HG03025 (cell line): ENCODE data around the gene OTOGL.
"Not testable (repeated sequence)": the region's sequence is repeated elsewhere in the genome, so short reads cannot be mapped to it uniquely, and the experiment has no call there.

Experiments
- ATAC-seq: cut with Tn5 transposase; IDR thresholded peaks from one replicate; pipeline ENCODE4 v1.9.1; 2021; ENCODE audit warnings: mild to moderate bottlenecking, moderate library complexity; ENCODE audit not compliant: unreplicated experiment, low FRiP score

OTOGL gene

DNA sequence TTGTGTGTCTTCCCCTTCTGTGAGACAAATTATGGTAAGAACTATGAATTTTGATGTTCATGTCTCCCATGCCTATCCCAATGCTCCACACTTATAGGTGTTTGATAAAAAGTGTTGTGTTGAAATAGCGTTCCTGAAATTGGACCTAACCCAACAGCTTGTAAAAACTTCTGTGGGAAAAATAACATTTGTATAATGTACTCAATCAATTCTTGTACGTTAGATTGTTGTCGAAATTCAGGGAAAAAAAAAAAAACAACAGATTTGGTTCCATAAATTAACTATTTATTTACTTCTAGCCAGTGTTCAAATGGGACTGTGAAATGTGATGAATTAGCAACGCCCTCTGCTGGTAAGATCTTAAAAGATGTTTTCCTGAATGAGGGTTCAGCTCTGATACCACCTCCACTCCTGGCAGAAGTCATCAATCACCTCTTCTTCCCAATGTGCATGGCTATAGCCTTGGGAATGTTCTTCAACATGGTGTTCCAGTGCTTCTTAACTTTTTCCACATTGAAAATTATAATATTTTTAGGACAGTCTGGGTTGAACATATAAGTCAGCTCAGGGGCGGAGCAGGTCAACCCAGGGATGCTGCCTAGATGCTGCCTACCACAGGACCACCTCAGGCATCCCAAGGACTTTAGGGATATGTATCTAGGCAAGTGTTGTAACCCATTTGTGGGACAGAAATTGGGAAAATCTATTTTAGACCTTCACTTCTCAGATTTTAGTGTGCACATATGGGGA lies 170.6 kb downstream of the OTOGL start:
- peak; percentile 50 for ATAC-seq

DNA sequence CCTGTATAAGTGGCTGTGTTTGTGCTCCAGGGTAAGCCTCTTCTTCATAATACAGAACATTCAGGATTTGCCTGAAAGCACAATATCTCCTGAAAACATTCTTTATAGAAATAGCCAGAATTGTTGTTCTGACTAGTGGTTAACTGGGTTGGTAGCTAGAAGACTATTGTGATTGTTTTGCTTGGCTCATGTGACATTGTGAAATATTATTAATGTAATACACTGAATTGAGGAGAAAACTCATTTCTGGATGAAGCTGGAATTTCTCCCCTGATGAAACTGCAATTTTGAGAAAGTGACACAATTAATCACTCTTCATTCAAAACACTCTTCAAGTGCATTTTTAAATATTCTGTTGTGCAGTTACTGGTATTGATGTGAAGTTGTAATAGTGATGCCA lies 172.4 kb downstream of the OTOGL start:
- ATAC-seq = no peak

DNA sequence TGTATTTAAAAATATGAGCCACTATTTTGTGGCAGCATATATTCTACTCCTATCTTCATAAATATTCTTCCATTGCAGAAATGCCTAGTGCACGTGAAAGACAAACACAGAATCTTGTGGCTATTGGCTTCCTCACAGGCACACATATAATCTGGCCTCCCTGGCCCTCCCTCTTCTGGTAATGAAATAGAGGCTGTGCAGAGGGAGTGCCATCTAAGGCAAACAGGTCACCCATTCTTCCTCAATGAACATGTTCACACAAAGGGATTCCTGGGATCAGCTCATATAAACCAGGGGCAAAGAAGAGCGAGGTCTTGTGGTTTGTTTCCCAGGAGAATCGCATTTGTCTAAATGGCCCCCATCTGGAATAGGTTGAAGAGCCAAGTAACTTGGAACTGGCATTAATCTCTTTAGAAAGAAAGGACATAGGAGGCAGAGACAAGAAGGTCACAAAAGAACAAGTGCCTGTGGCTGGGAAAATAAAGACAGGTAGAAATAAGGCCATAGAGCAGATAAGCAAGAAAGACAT lies 173.1 kb downstream of the OTOGL start:
- no peak for ATAC-seq

DNA sequence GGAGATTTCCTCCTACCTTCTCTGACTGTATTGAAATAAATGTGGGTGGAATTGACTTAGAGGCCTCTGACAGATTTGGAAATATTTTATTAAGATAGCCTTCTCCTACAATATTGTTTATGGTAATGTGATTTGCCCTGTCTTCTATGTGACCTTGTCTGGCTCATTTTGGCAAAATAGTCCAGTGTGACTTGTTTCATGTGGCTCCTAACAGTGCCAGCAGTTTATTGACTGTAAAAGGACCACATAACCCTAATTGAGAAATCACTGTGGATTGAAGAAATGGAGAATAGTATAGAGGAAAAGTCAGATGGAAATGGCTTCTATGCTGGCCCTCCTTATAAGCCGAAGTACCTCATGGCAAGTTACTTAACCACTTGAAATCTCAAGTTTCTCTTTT lies 173.8 kb downstream of the OTOGL start:
- no peak for ATAC-seq

DNA sequence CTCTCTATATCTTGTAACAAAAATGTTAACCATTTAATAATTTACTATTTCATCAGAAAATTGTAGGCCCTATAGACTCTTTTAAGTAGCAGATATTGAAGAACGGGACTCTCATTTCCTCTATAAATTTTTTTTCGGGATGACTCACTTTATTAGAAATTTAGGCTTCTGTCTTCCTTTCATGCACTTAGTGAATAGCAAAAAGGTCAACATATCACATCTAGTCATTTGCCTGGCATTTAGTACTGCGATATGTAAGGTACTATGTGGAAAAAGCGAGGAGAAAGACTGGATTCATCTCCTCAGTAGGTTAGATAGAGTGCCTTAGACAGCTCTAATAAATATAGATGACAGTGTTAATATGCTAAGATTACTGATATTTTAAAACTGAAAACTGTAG lies 178.4 kb downstream of the OTOGL start:
- no peak for ATAC-seq

DNA sequence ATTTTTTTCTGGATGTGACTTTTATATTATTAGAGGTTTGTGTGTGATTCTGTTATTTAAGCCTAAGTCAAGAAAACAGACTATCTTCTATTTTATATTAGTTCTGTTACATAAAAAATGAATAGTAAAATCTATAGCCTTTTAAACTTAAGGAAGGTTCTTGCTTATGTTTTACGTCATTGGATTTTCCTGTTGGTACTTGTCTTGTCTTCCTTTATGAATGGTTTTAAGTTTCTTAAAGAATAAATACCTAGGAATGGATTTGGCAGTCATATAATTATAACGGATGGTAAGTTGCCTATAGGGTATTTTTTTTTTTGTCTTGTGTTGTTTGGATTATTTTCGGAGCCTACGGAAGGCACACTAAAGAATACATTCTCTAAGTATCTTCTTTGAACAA lies 182.9 kb downstream of the OTOGL start:
- no peak for ATAC-seq

DNA sequence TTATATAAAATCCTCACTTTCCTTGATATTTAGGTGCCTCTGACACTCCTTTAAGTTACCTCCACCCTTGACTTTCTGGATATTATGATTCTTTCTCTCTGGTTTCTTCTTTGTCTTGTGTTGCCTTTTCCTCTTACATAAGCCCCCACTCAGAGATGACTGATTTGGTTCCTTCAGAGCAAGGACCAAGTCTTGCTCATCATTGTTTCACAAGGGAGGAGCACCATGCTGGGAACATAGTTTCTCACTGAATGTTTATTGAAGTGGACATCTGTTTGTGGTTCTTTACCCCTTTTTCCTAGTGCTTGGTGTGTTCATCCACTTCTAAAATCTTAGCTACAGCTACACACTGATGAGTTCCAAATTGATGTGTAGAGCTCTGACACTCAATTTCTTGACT lies 183.4 kb downstream of the OTOGL start:
- ATAC-seq = no peak

DNA sequence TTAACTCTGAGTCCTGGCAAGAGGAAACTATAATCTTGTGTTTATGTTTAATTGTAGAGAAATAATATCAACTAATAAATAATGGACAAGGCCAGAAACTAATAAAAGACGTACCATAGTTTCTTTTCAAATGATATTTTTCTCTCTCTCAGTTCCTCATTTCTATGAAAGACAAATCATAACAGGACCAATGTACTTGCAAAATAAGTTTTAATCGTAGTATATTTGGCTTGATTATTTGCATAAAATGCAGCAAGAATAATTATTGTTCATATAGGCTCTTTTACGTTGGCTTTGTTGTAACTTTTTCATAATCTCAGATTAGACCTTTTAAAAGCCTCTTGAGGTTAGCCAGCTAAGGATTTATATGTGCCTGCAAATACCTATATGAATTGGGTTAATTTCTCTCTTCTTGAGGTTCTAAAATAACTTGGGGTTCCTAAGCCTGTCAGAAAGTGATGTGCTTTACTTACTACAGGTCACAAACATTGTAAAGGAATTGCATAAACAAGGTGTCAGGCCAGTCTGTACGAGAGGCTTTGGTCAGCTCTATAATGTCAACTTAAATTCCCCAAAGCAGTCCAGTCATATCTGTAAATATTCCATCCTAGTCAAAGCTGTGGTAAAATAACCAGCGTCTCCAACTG lies 191.9 kb downstream of the OTOGL start:
- ATAC-seq = peak; percentile 22

DNA sequence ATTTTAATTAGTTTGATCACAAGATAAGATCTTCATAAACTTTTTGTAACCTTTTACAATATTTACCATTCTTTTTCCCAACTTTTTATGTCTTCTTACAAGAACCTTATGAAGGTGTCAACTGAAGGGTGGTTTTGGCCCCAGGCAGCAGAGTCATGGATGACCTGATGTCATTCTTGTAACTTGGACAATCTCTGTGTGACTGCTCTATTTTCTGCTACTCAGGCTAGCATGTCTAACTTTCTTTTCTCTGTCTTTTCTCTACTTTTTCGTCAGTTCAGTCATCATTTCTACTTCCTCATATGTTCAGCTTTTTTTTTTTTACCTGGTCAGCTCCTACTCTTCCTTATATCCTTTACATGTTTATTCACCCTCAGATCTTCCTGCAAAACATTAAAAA lies 194.0 kb downstream of the OTOGL start:
- peak; percentile 63 for ATAC-seq

DNA sequence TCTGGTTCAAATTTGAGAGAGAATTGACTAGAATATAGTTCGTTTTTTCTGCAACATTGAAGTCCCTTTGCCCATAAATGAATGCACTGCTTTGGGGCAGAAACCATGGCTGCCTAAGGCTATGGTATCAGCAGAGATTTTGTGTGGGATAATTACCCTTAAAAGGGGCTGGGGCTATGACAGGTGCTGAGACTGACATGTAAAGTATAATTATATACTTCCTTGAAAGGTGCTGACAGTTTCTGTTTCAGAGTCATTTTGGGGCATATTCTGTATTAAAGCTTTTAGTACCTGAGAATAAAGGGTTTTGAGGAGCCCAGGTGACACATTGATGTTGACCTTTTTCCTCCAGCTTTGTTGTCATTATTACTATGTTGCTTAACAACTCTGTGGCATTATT lies 194.4 kb downstream of the OTOGL start:
- ATAC-seq = peak; percentile 94

DNA sequence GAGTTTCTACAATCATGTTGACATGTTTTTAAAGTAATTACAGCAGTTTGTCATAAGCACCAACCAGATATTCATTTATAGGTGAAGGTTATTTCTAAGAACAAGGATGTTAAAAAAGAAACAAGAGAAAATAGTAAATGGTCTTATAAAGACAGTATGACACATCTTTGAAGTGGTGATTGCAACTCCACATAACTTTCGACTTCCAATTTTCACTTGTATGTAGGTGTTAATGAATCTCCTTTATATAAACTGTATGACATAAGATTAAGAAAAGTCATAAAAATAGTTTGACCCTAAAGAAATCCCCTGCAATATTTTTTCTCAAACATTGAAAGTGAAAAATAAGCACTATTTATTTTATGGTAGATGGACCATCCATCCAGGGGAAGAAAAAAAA lies 199.9 kb downstream of the OTOGL start:
- peak; percentile 41 for ATAC-seq

DNA sequence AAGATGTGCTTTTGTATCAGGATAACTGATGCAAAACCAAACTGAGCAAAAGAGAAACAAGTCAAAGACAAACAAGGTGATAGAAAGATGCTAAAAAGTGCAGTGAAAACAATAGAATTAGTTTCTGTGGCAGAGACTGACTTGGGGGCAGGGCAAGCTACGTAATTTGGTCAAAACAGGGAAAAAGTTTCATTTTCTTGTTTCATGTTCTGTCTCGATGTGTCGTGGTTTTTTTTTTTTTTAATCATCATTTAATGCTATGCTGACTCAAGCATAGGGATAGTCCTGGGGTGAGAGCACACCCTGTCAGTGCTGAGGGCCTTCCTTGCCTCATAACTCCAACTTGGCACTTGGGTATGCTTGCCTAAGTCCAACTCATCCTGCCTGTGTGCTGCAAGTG lies 200.6 kb downstream of the OTOGL start:
- peak; percentile 76 for ATAC-seq

DNA sequence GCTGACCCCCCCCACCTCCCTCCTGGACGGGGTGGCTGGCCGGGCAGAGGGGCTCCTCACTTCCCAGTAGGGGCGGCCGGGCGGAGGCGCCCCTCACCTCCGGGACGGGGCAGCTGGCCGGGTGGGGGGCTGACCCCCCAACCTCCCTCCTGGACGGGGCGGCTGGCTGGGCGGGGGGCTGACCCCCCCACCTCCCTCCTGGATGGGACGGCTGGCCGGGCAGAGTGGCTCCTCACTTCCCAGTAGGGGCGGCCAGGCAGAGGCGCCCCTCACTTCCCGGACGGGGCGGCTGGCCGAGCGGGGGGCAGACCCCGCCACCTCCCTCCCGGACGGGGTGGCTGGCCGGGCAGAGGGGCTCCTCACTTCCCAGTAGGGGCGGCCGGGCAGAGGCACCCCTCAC lies 208.1 kb downstream of the OTOGL start:
- ATAC-seq = not testable (repeated sequence)

DNA sequence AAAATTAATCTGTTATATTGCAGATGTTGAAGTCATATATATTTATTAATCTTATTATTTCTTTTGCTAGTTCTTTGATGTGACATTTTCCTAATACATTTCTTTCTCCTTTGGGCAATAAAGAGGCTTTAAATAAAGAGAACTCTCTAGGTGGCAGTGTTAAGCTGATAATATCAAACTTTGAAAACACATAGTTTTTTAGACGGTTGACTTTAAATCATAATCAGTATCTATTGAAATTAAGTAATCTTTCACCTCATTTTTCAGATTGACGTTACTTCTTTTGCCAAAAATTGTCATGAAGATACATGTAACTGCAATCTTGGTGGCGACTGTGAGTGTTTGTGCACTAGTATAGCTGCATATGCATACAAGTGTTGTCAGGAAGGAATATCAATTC lies 213.9 kb downstream of the OTOGL start:
- no peak for ATAC-seq

DNA sequence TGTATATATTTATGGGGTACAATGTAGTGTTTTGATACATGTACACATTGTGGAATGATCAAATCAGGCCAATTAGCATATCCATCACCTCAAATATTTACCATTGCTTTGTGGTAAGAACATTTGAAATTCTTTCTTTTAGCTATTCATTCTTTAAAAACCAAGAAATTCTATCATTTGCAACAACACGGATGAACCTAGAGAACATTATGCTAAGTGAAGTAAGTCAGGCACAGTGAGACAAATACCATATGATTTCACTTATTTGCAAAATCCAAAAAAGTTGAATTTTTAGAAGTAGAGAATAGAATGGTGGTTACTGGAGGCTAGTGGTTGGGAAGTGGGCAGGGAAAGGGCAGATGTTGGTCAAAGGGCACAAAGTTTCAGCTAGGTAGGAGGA lies 215.4 kb downstream of the OTOGL start:
- no peak for ATAC-seq

DNA sequence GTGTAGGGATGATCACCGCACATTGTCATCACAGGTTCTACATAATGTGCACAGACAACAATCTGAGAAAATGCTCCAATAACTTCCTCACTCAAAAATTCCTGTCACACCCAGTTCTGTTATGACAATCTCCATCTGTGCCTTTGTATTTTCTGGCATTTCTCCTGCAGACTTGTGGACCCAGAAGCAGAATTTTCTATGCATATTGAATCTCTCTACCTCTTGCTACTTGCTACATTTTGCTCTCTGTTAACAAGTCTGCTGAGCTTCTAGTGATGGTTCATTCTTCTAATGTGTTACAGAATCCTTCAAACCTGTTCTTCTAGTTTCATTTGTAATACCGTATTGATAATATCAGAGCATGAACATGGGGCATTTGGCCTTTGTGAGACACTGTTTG lies 216.9 kb downstream of the OTOGL start:
- no peak for ATAC-seq

DNA sequence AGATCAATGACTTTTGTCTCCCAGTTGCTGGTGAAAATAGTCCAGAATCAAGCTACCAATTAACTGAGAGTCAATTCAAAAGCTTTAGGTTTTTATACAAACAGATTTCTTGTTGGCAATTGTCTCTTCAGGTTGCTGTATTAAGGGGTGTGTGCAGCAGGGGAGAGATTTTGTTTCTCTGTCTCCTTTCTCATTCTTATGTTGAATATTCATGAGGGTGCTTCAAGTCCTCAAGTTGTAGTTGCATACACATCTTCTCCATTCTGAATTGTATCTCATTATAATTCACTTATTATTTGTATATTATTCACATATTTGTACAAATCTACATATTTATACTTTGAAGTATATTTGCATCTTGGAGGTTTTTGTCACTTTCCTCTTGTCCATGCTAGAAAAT lies 218.0 kb downstream of the OTOGL start:
- ATAC-seq = no peak

DNA sequence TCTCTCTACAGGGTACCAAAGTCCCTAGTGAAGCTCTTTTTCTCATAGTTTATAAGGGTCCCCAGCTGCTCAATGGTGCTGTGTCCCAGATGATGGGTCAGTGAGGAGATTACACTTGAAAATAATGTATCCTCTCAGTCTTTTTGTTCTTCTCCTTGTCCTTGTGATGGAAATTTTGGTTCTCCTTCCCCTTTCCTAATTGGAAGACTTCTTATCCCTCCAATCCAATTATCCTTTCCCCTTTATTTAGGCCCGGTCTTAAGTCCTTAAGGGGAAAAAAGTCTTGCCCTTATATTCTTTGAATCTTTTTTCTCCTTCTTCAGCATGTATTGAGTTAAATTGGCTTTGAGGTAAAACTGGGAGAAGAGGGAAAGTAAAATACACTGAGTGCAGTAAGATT lies 218.6 kb downstream of the OTOGL start:
- ATAC-seq = no peak

DNA sequence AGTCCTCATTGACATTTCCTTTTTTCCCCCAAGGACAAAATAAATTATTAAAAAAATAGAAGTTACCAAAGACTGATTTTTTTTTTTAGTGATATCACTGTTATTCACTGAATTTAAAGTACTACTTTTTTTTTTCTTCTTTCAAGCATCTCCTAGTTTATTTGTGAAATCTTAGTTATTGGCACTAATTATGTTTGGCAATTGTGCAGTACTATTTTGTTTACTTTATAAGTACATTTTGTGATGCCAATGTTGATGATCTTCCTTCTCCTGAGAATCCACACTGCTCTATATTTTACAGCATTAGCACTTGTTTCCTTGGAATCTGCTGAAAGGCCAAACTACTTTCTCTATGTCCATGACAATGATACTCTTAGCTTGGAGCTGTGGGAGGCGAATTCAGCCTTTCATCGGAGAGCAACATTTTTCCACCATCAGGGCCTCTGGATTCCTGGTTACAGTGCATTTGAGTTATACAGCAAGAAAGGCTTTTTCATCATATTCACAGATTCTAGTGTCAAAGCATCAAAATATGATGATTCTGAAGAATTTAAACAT lies 220.9 kb downstream of the OTOGL start:
- no peak for ATAC-seq

DNA sequence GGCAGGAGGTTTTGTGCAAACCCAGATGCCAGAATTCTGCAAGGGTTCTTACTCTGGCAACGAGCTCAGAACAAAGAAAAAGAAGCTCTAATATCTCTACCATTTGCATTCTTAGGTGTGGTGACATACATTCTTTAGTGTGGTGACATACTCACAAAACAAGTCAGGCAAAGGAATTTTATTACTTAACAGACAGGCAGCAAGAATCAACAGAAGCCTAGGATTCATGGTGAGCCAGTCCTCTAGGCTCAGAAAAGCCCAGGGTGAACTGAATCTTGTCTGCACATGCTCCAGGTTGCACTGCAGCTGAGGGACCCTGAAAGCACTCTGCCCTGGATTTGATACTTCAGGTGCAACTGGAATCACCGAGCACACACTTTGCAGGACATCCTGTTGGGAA lies 222.3 kb downstream of the OTOGL start:
- no peak for ATAC-seq

DNA sequence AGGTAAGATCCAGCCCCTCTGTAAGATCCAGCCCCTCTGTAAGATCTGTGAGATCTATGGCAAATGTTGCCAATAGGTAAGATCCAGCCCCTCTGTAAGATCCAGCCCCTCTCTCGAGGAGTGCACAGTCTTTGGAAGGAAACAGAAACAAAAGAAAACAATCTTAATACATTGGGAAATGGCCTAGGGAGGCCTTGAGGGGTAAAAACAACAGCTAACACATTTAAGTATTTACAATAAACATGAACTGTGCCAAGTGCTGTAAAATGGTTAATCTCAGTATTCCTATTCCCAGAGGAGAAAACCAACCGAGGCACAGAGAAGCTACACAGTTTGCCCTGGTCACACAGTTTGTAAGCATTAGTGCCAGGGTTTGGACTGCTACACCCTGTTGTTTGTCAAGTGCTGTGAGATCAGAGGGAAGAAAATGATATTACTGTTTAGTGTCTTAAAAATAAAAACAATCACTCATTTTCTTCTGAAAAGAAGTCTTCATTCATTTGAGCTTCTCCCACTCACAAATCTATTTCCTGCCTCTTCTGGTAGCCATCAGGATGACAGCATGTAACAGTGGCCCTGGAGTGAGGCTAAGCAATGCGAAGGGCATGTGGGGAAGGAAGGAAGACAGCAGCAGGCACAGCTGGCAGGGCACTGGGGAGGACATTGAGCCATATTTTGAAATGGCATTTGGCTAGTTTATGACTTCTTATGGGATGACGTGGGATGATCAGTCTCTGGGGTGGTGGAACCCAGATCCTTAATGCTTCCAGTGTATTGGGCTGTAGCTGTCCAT lies 226.0 kb downstream of the OTOGL start:
- ATAC-seq = no peak
